K562 (cell line): ENCODE data around the gene IL36RN. TPM values are rescaled to one million over a fixed set of nuclear protein-coding genes. Genes with fewer than 3 reads are reported as not detected.

Experiments
- ATAC-seq: fragments of 200-7000 bp; cut with Tn5 transposase; 3 replicates; pipeline ENCODE4 v1.9.1; 2020; ENCODE audit warnings: moderate library complexity
- BruUV-seq: library from RNA; stranded (reverse); fragments of 400-500 nt; replicated peaks from 2 replicates; lab custom pipeline; 2021; lab: Mats Ljungman, UMichigan
- CTCF ChIA-PET: fragments of 300-600 bp; formaldehyde crosslinking; extraction: SDS; loops from one replicate; lab custom pipeline; 2021; ENCODE audit warnings: low intra/inter-chr PET ratio; lab: Yijun Ruan, JAX
- POLR2A ChIA-PET: fragments of 300-600, 350-650 bp; sonication (Branson Sonifier 250); formaldehyde crosslinking; extraction: SDS; loops from one replicate; lab custom pipeline; 2021; ENCODE audit warnings: antibody characterized with exemption, inconsistent platforms; lab: Yijun Ruan, JAX
- DNase-seq, 4 experiments: peaks; one replicate each; pipeline versions ENCODE4 v3.0.0 to v3.0.0-alpha.2; 2011 to 2018; ENCODE audit warnings: low spot score in 3 of 4, mixed read lengths in 3 of 4; ENCODE audit errors: extremely low read depth in 1 of 4
- FAIRE-seq: peaks from 2 replicates; lab custom pipeline; 2011; peaks lifted over from hg19 to GRCh38; lab: Jason Lieb, UNC
- H2AFZ ChIP-seq: 2 replicates; pipeline ENCODE4 v1.6.0; 2011; ENCODE audit warnings: low read depth, low read length, control low read depth, inconsistent platforms
- H3K27ac ChIP-seq: fragments of 200-600 bp; 3 replicates; pipeline ENCODE4 v1.8.0; 2011; ENCODE audit warnings: low read depth, mild to moderate bottlenecking, control low read depth, inconsistent platforms, low read length, moderate library complexity, mixed read lengths; ENCODE audit errors: extremely low read depth
- H3K27me3 ChIP-seq, 2 experiments: fragments of 300-600 bp in 1 of 2; 2 replicates in 1 of 2; 3 replicates in 1 of 2; pipeline versions ENCODE4 v1.6.0 to v1.8.0; 2011; ENCODE audit warnings: inconsistent platforms in 2 of 2, low read length in 2 of 2, mild to moderate bottlenecking in 1 of 2, mixed read lengths in 1 of 2, moderate library complexity in 1 of 2; ENCODE audit not compliant: control insufficient read depth in 2 of 2, insufficient read depth in 2 of 2
- H3K36me3 ChIP-seq: fragments of 300-600 bp; 3 replicates; pipeline ENCODE4 v1.8.0; 2011; ENCODE audit warnings: mild to moderate bottlenecking, low read length, inconsistent platforms; ENCODE audit not compliant: control insufficient read depth, insufficient read depth
- H3K4me1 ChIP-seq, 2 experiments: fragments of 200-600 bp in 1 of 2; replicated peaks in 1 of 2; 2 replicates in 1 of 2; 3 replicates in 1 of 2; pipeline versions ENCODE4 v1.5.1 to v1.8.0; 2011; ENCODE audit warnings: inconsistent platforms in 2 of 2, low read length in 2 of 2, mild to moderate bottlenecking in 1 of 2, mixed read lengths in 1 of 2, moderate library complexity in 1 of 2; ENCODE audit not compliant: control insufficient read depth in 2 of 2, insufficient read depth in 2 of 2
- H3K4me2 ChIP-seq: 2 replicates; pipeline ENCODE4 v1.6.1; 2011; ENCODE audit warnings: low read length, control low read depth, inconsistent platforms, mixed read lengths; ENCODE audit not compliant: insufficient read depth
- H3K4me3 ChIP-seq: fragments of 200-600 bp; sonication (generic), shearing (Covaris generic); 2 replicates; pipeline ENCODE4 v1.5.1; 2016; ENCODE audit warnings: control low read depth, inconsistent platforms
- H3K79me2 ChIP-seq: fragments of 200-600 bp; 3 replicates; pipeline ENCODE4 v1.8.0; 2011; ENCODE audit warnings: low read length, inconsistent platforms; ENCODE audit not compliant: control insufficient read depth, insufficient read depth
- H3K9ac ChIP-seq, 2 experiments: 2 replicates each; pipeline versions ENCODE4 v1.6.0 to v1.6.1; 2011; ENCODE audit warnings: low read depth in 2 of 2, low read length in 2 of 2, control low read depth in 1 of 2, inconsistent platforms in 1 of 2, mild to moderate bottlenecking in 1 of 2, mixed read lengths in 1 of 2; ENCODE audit not compliant: insufficient read depth in 1 of 2
- H3K9me1 ChIP-seq: one replicate; pipeline ENCODE4 v1.6.0; 2011; ENCODE audit warnings: inconsistent platforms, mild to moderate bottlenecking, low read length, moderate library complexity; ENCODE audit not compliant: control insufficient read depth, insufficient read depth
- H3K9me3 ChIP-seq: replicated peaks from 2 replicates; pipeline ENCODE4 v1.5.1; 2011; ENCODE audit warnings: low read depth, low read length, inconsistent platforms; ENCODE audit not compliant: control insufficient read depth, insufficient read depth
- H4K20me1 ChIP-seq: replicated peaks from 2 replicates; pipeline ENCODE4 v1.6.1; 2011; ENCODE audit warnings: low read length, inconsistent platforms, mixed read lengths; ENCODE audit not compliant: control insufficient read depth, insufficient read depth
- ARID2 ChIP-seq: fragments of 450-650 bp; IDR thresholded peaks from 2 replicates; pipeline ENCODE4 v1.6.1; 2017; ENCODE audit warnings: antibody characterized with exemption, mild to moderate bottlenecking
- CBX2 ChIP-seq: fragments of 200-600 bp; sonication (generic); IDR thresholded peaks from one replicate; pipeline ENCODE4 v1.6.1; 2012; ENCODE audit warnings: mild to moderate bottlenecking, low read length, inconsistent platforms; ENCODE audit not compliant: insufficient read depth, poor library complexity, severe bottlenecking
- HDAC6 ChIP-seq: IDR thresholded peaks from 2 replicates; pipeline ENCODE4 v1.6.1; 2012; ENCODE audit warnings: low read depth, mild to moderate bottlenecking, control low read depth, inconsistent platforms, low read length, moderate library complexity
- IRF1 ChIP-seq: sonication (generic); formaldehyde crosslinking; IDR thresholded peaks from 2 replicates; pipeline ENCODE4 v1.8.0; 2022; ENCODE audit warnings: missing genetic modification reagents, mild to moderate bottlenecking, borderline replicate concordance
- MXI1 ChIP-seq: IDR thresholded peaks from 2 replicates; pipeline ENCODE4 v1.6.1; 2011; ENCODE audit warnings: low read depth, mild to moderate bottlenecking, improper control_type of control experiment, low read length
- PTTG1 ChIP-seq: fragments of 450-650 bp; IDR thresholded peaks from 2 replicates; pipeline ENCODE4 v1.6.1; 2016; ENCODE audit warnings: low read depth, mild to moderate bottlenecking, missing genetic modification characterization, missing compliant biosample characterization
- RHOXF2B ChIP-seq: fragments of 250-450 bp; sonication (Bioruptor Pico); conservative IDR thresholded peaks from 2 replicates; pipeline ENCODE4 v1.5.1; 2021
- SAP30 ChIP-seq: fragments of 200-600 bp; sonication (generic); IDR thresholded peaks from 2 replicates; pipeline ENCODE4 v1.6.1; 2012; ENCODE audit warnings: borderline replicate concordance, low read depth, mild to moderate bottlenecking, moderate library complexity, low read length, control low read depth, inconsistent platforms; ENCODE audit not compliant: insufficient read depth, poor library complexity, severe bottlenecking
- USF1 ChIP-seq: sonication (generic); formaldehyde crosslinking; IDR thresholded peaks from 2 replicates; pipeline ENCODE4 v1.9.0; 2022; ENCODE audit warnings: mild to moderate bottlenecking, missing genetic modification reagents
- ZNF124 ChIP-seq: sonication (generic); formaldehyde crosslinking; IDR thresholded peaks from 2 replicates; pipeline ENCODE4 v1.8.1; 2022; ENCODE audit warnings: missing genetic modification reagents
- ZNF217 ChIP-seq: sonication (generic); formaldehyde crosslinking; IDR thresholded peaks from 2 replicates; pipeline ENCODE4 v1.8.0; 2022; ENCODE audit warnings: mild to moderate bottlenecking, missing genetic modification reagents
- ZNF224 ChIP-seq: sonication (generic); formaldehyde crosslinking; IDR thresholded peaks from 2 replicates; pipeline ENCODE4 v1.8.0; 2022; ENCODE audit warnings: mild to moderate bottlenecking, missing genetic modification reagents
- ZNF589 ChIP-seq: fragments of 200-800 bp; sonication (Bioruptor generic); IDR thresholded peaks from 2 replicates; pipeline ENCODE4 v1.6.1; 2016; ENCODE audit warnings: low read depth, missing genetic modification characterization, missing compliant biosample characterization
- ZNF668 ChIP-seq: fragments of 250-450 bp; sonication (Bioruptor Pico); IDR thresholded peaks from 2 replicates; pipeline ENCODE4 v1.8.0; 2022; ENCODE audit warnings: mild to moderate bottlenecking, inconsistent platforms
- ZNF76 ChIP-seq: fragments of 250-450 bp; sonication (Bioruptor Pico); IDR thresholded peaks from 2 replicates; pipeline ENCODE4 v1.4.0; 2020; ENCODE audit warnings: mild to moderate bottlenecking, moderate library complexity, borderline replicate concordance
- WGBS: fragments of 100-300 bp; shearing (Covaris generic); methylation state at CpG from one replicate; pipeline ENCODE4 v1.1.6; 2016; ENCODE audit warnings: low coverage, mixed read lengths; ENCODE audit not compliant: insufficient coverage; ENCODE audit errors: missing lambda C conversion rate; 5-methylcytosine and 5-hydroxymethylcytosine counted together
- in situ Hi-C: fragments of 300-500 bp; cut with MboI; formaldehyde crosslinking; loops from 4 replicates; pipeline ENCODE4 v1.15.0; 2018; ENCODE audit warnings: inconsistent platforms, mixed read lengths
- intact Hi-C: fragments of 100-400 bp; cut with micrococcal nuclease; formaldehyde crosslinking; loops from 2 replicates; pipeline ENCODE4 v1.14.2; 2022
- polyA plus RNA-seq, 8 experiments: library from polyadenylated mRNA; depleted of rRNA in 4 of 8; stranded (reverse) in 5 of 8; unstranded in 3 of 8; fragments of >200 nt; fragmentation: Nextera tagmentation in 2 of 8; fragmentation: Illumina TruSeq in 1 of 8; extraction: Ambion mirVana in 2 of 8; extraction: Trizol in 1 of 8; gene quantifications; 2 replicates each; pipeline versions ENCODE4 v1.2.1 to v1.2.3, GENCODE V29; 2011 to 2014; ENCODE audit warnings: inconsistent platforms in 1 of 8, missing spikeins in 1 of 8
- total RNA-seq, 7 experiments: library from RNA; depleted of rRNA in 6 of 7; stranded (reverse); fragments of >200 nt in 6 of 7; fragmentation: Illumina TruSeq in 2 of 7; extraction: Trizol in 2 of 7; gene quantifications; 2 replicates each; pipeline versions ENCODE4 v1.2.1 to v1.2.3, GENCODE V29; 2011 to 2021; ENCODE audit warnings: low replicate concordance in 1 of 7

The IL36RN gene
- total and polyA plus RNA-seq, 9 of the 15 experiments (the other 6 are each of a cell fraction or from before 2014, with no cell fraction given) = not detected

- TF ChIP-seq ZNF217 (no peak), ZNF589 (CRISPR knock-in tag) (no peak), ARID2 (no peak), SAP30 (no peak), ZNF224 (CRISPR knock-in tag) (no peak), HDAC6 (no peak), PTTG1 (tag) (no peak), RHOXF2B (CRISPR knock-in tag) (no peak), ZNF668 (CRISPR knock-in tag) (no peak), MXI1 (no peak), ZNF76 (no peak), CBX2 (no peak), IRF1 (no peak), ZNF124 (CRISPR knock-in tag) (no peak), USF1 (CRISPR knock-in tag) (no peak)
- CTCF ChIA-PET = no interaction called here
Observed at GRCh38 chr2:113015042-113015441, 44.0 kb upstream of the IL36RN start.

More at GRCh38 chr2:113015042-113015441, 44.0 kb upstream of the IL36RN start:
- Histone ChIP-seq H3K4me2 (no peak overlapping the region), H3K27ac (no peak overlapping the region), H3K9ac (no peak overlapping the region), H3K79me2 (no peaks in the 10 kb centered on the region), H3K4me1 (peaks cover 4 to 18% of the 10 kb centered on the region in 2 experiments), H3K9me3 (peaks cover 3% of the 10 kb centered on the region; the same call in 1 of the 2 replicates), H3K36me3 (no peaks in the 10 kb centered on the region), H3K9me1 (no peaks in the 10 kb centered on the region), H3K27me3 (no peaks in the 10 kb centered on the region), H2AFZ (no peak overlapping the region), H3K4me3 (no peak overlapping the region), H4K20me1 (no peaks in the 10 kb centered on the region)
- 73% methylated on average over 1 of the region's 1 CpG for WGBS
- POLR2A ChIA-PET = no interaction called here
- DNase-seq (no peak), ATAC-seq (no peak), FAIRE-seq (no peak)
- BruUV-seq = no TSS peak
- in situ Hi-C loops = no loop called here
- intact Hi-C loops = no loop called here
